Activated CD8-positive, alpha-beta memory T cell treated with anti-CD3 and anti-CD28 coated beads, Interleukin-2, amount 50 U/mL, for 24 hours (primary cell): ENCODE data around the gene ZNF366.

Experiments used
- DNase-seq: peaks from one replicate; pipeline ENCODE4 v3.0.0-alpha.2; 2020; ENCODE audit errors: extremely low read depth

ZNF366 gene

GRCh38 chr5:72522607-72523006 lies 15.4 kb upstream of the ZNF366 start:
- DNase-seq: no peak

GRCh38 chr5:72519111-72519510 lies 11.9 kb upstream of the ZNF366 start:
- no peak for DNase-seq

- no peak for DNase-seq
These were observed 10.9 kb upstream of the ZNF366 start for GRCh38 chr5:72518001-72518683.

- DNase-seq: no peak
These were observed 9.7 kb upstream of the ZNF366 start for GRCh38 chr5:72516916-72517315.

- DNase-seq: no peak
These were observed 8.0 kb upstream of the ZNF366 start for GRCh38 chr5:72515211-72515610.

GRCh38 chr5:72512593-72512860 lies 5.3 kb upstream of the ZNF366 start:
- DNase-seq: no peak

GRCh38 chr5:72511774-72512592 lies 4.8 kb upstream of the ZNF366 start:
- no peak for DNase-seq

GRCh38 chr5:72511366-72511765 lies 4.2 kb upstream of the ZNF366 start:
- no peak for DNase-seq

GRCh38 chr5:72510610-72511181 lies 3.5 kb upstream of the ZNF366 start:
- no peak for DNase-seq

GRCh38 chr5:72509401-72509800 lies 2.2 kb upstream of the ZNF366 start:
- DNase-seq: no peak

GRCh38 chr5:72508241-72509170 lies 1.3 kb upstream of the ZNF366 start:
- DNase-seq: no peak

GRCh38 chr5:72507907-72508238 lies 663 bp upstream of the ZNF366 start:
- DNase-seq: no peak

- DNase-seq: no peak
These were observed 1.1 kb downstream of the ZNF366 start for GRCh38 chr5:72506158-72506549.

GRCh38 chr5:72505539-72506157 lies 1.6 kb downstream of the ZNF366 start:
- no peak for DNase-seq

GRCh38 chr5:72505016-72505415 lies 2.2 kb downstream of the ZNF366 start:
- DNase-seq: no peak

GRCh38 chr5:72503888-72504491 lies 3.2 kb downstream of the ZNF366 start:
- no peak for DNase-seq

- no peak for DNase-seq
These were observed 5.7 kb downstream of the ZNF366 start for GRCh38 chr5:72501488-72501887.

- no peak for DNase-seq
These were observed 7.5 kb downstream of the ZNF366 start for GRCh38 chr5:72499730-72500129.

GRCh38 chr5:72499090-72499489 lies 8.1 kb downstream of the ZNF366 start:
- no peak for DNase-seq

- DNase-seq: no peak
These were observed 8.9 kb downstream of the ZNF366 start for GRCh38 chr5:72498284-72498683.

GRCh38 chr5:72497823-72498222 lies 9.4 kb downstream of the ZNF366 start:
- no peak for DNase-seq
